Measurements from ENCODE around the gene SUV39H2. TPM values are rescaled to one million over a fixed set of nuclear protein-coding genes. Genes with fewer than 3 reads are reported as not detected.

SUV39H2 gene
- polyA plus RNA-seq, 1 donor (not counting 4 experiments of a cell fraction or from before 2014, with no cell fraction given): 11.8 TPM

- peaks cover 0 to 13% of the 10 kb centered on the region in 2 experiments for H3K36me3 ChIP-seq (ENCODE audit: control insufficient read depth in 2 of 2, extremely low read depth in 1 of 2, insufficient read depth in 2 of 2, low read length in 2 of 2)
- no peak overlapping the region for H3K4me2 ChIP-seq (ENCODE audit: control insufficient read depth, extremely low read depth, insufficient read depth, low read depth, low read length)
- no peak for TF ChIP-seq CTCF (optimal IDR thresholded peaks at IDR 0.05 in 1 of 3, IDR thresholded peaks at IDR 0.05 in 1 of 3, conservative IDR thresholded peaks at IDR 0.05 in 1 of 3; ENCODE audit: extremely low read depth in 1 of 3, insufficient read depth in 2 of 3, low read length in 3 of 3)
- TF ChIP-seq EZH2 (IDR thresholded peaks at IDR 0.05; ENCODE audit: low read length): no peak
Observed at GRCh38 chr10:14852236-14852635, 26.4 kb upstream of the SUV39H2 start.

GRCh38 chr10:14855453-14855852 lies 23.2 kb upstream of the SUV39H2 start:
- Histone ChIP-seq H2AFZ (ENCODE audit: control insufficient read depth, low read length) (no peak overlapping the region), H3K36me3 (ENCODE audit: control insufficient read depth in 2 of 2, extremely low read depth in 1 of 2, insufficient read depth in 2 of 2, low read length in 2 of 2) (peaks cover 5 to 10% of the 10 kb centered on the region in 2 experiments), H3K4me1 (ENCODE audit: control insufficient read depth, extremely low read depth, insufficient read depth, low read length) (no peaks in the 10 kb centered on the region), H3K27ac (ENCODE audit: control insufficient read depth, insufficient read depth, low read length) (no peak overlapping the region), H3K27me3 (ENCODE audit: control insufficient read depth, extremely low read depth, insufficient read depth, low read length) (no peaks in the 10 kb centered on the region), H4K20me1 (ENCODE audit: control insufficient read depth, extremely low read depth, insufficient read depth, low read length) (no peaks in the 10 kb centered on the region), H3K4me3 (ENCODE audit: control insufficient read depth in 2 of 3, extremely low read depth in 1 of 3, insufficient read depth in 2 of 3, low read depth in 1 of 3, low read length in 3 of 3) (no peak overlapping the region), H3K9me1 (ENCODE audit: control insufficient read depth, extremely low read depth, insufficient read depth, low read length) (no peaks in the 10 kb centered on the region), H3K9ac (ENCODE audit: control insufficient read depth, extremely low read depth, insufficient read depth, low read length) (no peak overlapping the region), H3K4me2 (ENCODE audit: control insufficient read depth, extremely low read depth, insufficient read depth, low read depth, low read length) (no peak overlapping the region), H3K79me2 (ENCODE audit: control insufficient read depth, insufficient read depth, low read length) (no peaks in the 10 kb centered on the region), H3K9me3 (ENCODE audit: control insufficient read depth, low read depth, low read length) (no peaks in the 10 kb centered on the region)
- FAIRE-seq: no peak
- no peak for DNase-seq (ENCODE audit: low read depth, low spot score)
- dilution Hi-C loops (cut with MboI; ENCODE audit: extremely low pct_ligation_motif_present, low sequenced_read_pairs): no loop called here
- no peak for TF ChIP-seq CTCF (optimal IDR thresholded peaks at IDR 0.05 in 1 of 3, IDR thresholded peaks at IDR 0.05 in 1 of 3, conservative IDR thresholded peaks at IDR 0.05 in 1 of 3; ENCODE audit: extremely low read depth in 1 of 3, insufficient read depth in 2 of 3, low read length in 3 of 3)
- TF ChIP-seq EZH2 (IDR thresholded peaks at IDR 0.05; ENCODE audit: low read length): no peak

More at GRCh38 chr10:14852236-14852635, 26.4 kb upstream of the SUV39H2 start:
- H3K9me3 ChIP-seq (ENCODE audit: control insufficient read depth, low read depth, low read length): no peaks in the 10 kb centered on the region
- H3K27me3 ChIP-seq (ENCODE audit: control insufficient read depth, extremely low read depth, insufficient read depth, low read length): no peaks in the 10 kb centered on the region
- DNase-seq (ENCODE audit: low read depth, low spot score): no peak
- H4K20me1 ChIP-seq (ENCODE audit: control insufficient read depth, extremely low read depth, insufficient read depth, low read length): no peaks in the 10 kb centered on the region
- H3K4me3 ChIP-seq (ENCODE audit: control insufficient read depth in 2 of 3, extremely low read depth in 1 of 3, insufficient read depth in 2 of 3, low read depth in 1 of 3, low read length in 3 of 3): no peak overlapping the region
- no peak overlapping the region for H3K27ac ChIP-seq (ENCODE audit: control insufficient read depth, insufficient read depth, low read length)
- dilution Hi-C loops (cut with MboI; ENCODE audit: extremely low pct_ligation_motif_present, low sequenced_read_pairs): no loop called here
- no peak overlapping the region for H3K9ac ChIP-seq (ENCODE audit: control insufficient read depth, extremely low read depth, insufficient read depth, low read length)
- no peaks in the 10 kb centered on the region for H3K79me2 ChIP-seq (ENCODE audit: control insufficient read depth, insufficient read depth, low read length)
- no peaks in the 10 kb centered on the region for H3K4me1 ChIP-seq (ENCODE audit: control insufficient read depth, extremely low read depth, insufficient read depth, low read length)
- H2AFZ ChIP-seq (ENCODE audit: control insufficient read depth, low read length): no peak overlapping the region
- no peaks in the 10 kb centered on the region for H3K9me1 ChIP-seq (ENCODE audit: control insufficient read depth, extremely low read depth, insufficient read depth, low read length)
- FAIRE-seq: no peak
